ENCODE measurements around the gene COL28A1.

DNA sequence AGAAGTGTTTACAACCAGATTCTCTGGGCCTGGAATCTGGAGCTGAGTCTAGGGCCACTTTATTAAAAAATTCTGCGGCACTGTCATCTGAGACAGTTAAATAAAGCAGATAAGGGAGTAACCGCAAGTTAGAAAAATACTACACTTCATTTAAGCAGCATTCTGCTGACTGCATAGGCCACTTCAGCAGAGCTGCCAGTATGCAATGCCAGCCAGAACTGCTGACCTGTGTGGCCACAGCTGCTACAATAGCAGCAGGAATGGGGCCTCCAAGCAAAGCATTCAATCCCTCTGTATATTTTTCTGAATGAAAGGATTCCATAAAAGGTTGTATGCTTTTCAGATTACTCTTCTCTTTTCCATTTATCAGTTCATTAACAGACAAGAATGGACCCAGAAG, 136.0 kb downstream of the COL28A1 start:
- TF ChIP-seq POLR2A (IDR thresholded peaks at IDR 0.05; ENCODE audit: low read length) (no peak), GATA1 (IDR thresholded peaks at IDR 0.05; ENCODE audit: low read depth, low read length) (no peak)

Measured in erythroblast (primary cell).